Endothelial cell of umbilical vein (primary cell): ENCODE measurements around the gene CREB3L2. TPM values are rescaled to one million over a fixed set of nuclear protein-coding genes. Genes with fewer than 3 reads are reported as not detected.

Experiments used
- BruUV-seq: library from RNA; stranded (reverse); fragments of 400-500 nt; replicated peaks from 2 replicates; lab custom pipeline; 2021; lab: Mats Ljungman, UMichigan
- CTCF ChIA-PET: fragments of 300-600, 350-600 bp; sonication (Branson Sonifier 250); formaldehyde crosslinking; loops from one replicate; lab custom pipeline; 2021; ENCODE audit warnings: antibody characterized with exemption, inconsistent platforms; lab: Charles Lee
- POLR2A ChIA-PET: fragments of 300-600, 350-600 bp; sonication (Branson Sonifier 250); formaldehyde crosslinking; loops from one replicate; lab custom pipeline; 2021; ENCODE audit warnings: antibody characterized with exemption, inconsistent platforms; lab: Charles Lee
- DNase-seq: peaks from one replicate; pipeline ENCODE4 v3.0.0-alpha.2; 2011; ENCODE audit warnings: low read depth, low spot score
- FAIRE-seq: peaks from 2 replicates; lab custom pipeline; 2011; peaks lifted over from hg19 to GRCh38; lab: Jason Lieb, UNC
- H2AFZ ChIP-seq: 2 replicates; pipeline ENCODE4 v1.6.0; 2012; ENCODE audit warnings: low read depth, low read length, control low read depth, inconsistent platforms
- H3K27ac ChIP-seq: 2 replicates; pipeline ENCODE4 v1.5.1; 2011; ENCODE audit warnings: low read depth, mild to moderate bottlenecking, control low read depth, low read length, moderate library complexity; ENCODE audit not compliant: insufficient read depth
- H3K27me3 ChIP-seq, 2 experiments: 2 replicates each; pipeline versions ENCODE4 v1.6.0 to v1.6.1; 2011; ENCODE audit warnings: low read length in 2 of 2, mixed read lengths in 1 of 2; ENCODE audit not compliant: control insufficient read depth in 2 of 2, insufficient read depth in 2 of 2
- H3K36me3 ChIP-seq, 2 experiments: 2 replicates in 1 of 2; 3 replicates in 1 of 2; pipeline ENCODE4 v1.5.1; 2011; ENCODE audit warnings: low read length in 2 of 2, mild to moderate bottlenecking in 1 of 2, moderate library complexity in 1 of 2; ENCODE audit not compliant: control insufficient read depth in 2 of 2, insufficient read depth in 2 of 2; ENCODE audit errors: extremely low read depth in 1 of 2
- H3K4me1 ChIP-seq: 3 replicates; pipeline ENCODE4 v1.5.1; 2011; ENCODE audit warnings: mild to moderate bottlenecking, low read length; ENCODE audit not compliant: control insufficient read depth, insufficient read depth; ENCODE audit errors: extremely low read depth
- H3K4me2 ChIP-seq: 2 replicates; pipeline ENCODE4 v1.6.1; 2011; ENCODE audit warnings: low read length, control low read depth, mixed read lengths; ENCODE audit not compliant: insufficient read depth
- H3K4me3 ChIP-seq, 3 experiments: fragments of 200-600 bp in 1 of 3; sonication (generic), shearing (Covaris generic) in 1 of 3; replicated peaks in 1 of 3; 2 replicates each; pipeline ENCODE4 v1.5.1; 2011 to 2016; ENCODE audit warnings: control low read depth in 3 of 3, low read length in 3 of 3, mild to moderate bottlenecking in 2 of 3, inconsistent platforms in 1 of 3, low read depth in 1 of 3, moderate library complexity in 1 of 3; ENCODE audit not compliant: insufficient read depth in 1 of 3
- H3K79me2 ChIP-seq: 2 replicates; pipeline ENCODE4 v1.6.0; 2012; ENCODE audit warnings: low read length, inconsistent platforms; ENCODE audit not compliant: control insufficient read depth, insufficient read depth
- H3K9ac ChIP-seq: replicated peaks from 2 replicates; pipeline ENCODE3; 2011; ENCODE audit warnings: low read length, control low read depth; ENCODE audit not compliant: insufficient read depth; ENCODE audit errors: extremely low read depth
- H3K9me1 ChIP-seq: replicated peaks from 3 replicates; pipeline ENCODE4 v1.6.0; 2011; ENCODE audit warnings: mild to moderate bottlenecking, low read length; ENCODE audit not compliant: control insufficient read depth, insufficient read depth; ENCODE audit errors: extremely low read depth
- H3K9me3 ChIP-seq: replicated peaks from 2 replicates; pipeline ENCODE4 v1.5.1; 2012; ENCODE audit warnings: low read length, inconsistent platforms; ENCODE audit not compliant: control insufficient read depth, insufficient read depth
- H4K20me1 ChIP-seq: replicated peaks from 2 replicates; pipeline ENCODE3; 2011; ENCODE audit warnings: mild to moderate bottlenecking, low read length; ENCODE audit not compliant: control insufficient read depth, insufficient read depth; ENCODE audit errors: extremely low read depth
- EZH2 ChIP-seq: IDR thresholded peaks from 2 replicates; pipeline ENCODE4 v1.6.1; 2012; ENCODE audit warnings: borderline replicate concordance, low read depth, mild to moderate bottlenecking, moderate library complexity, low read length, inconsistent platforms; ENCODE audit not compliant: severe bottlenecking
- FOS ChIP-seq: IDR thresholded peaks from 2 replicates; pipeline ENCODE4 v1.6.1; 2011; ENCODE audit warnings: mild to moderate bottlenecking, low read length, moderate library complexity, borderline replicate concordance; ENCODE audit not compliant: insufficient read depth
- GATA2 ChIP-seq: IDR thresholded peaks from 2 replicates; pipeline ENCODE4 v1.7.0; 2011; ENCODE audit warnings: low read depth, mild to moderate bottlenecking, moderate library complexity, mixed read lengths, low read length; ENCODE audit not compliant: insufficient read length, insufficient read depth
- JUN ChIP-seq: IDR thresholded peaks from 2 replicates; pipeline ENCODE4 v1.6.1; 2011; ENCODE audit warnings: borderline replicate concordance, low read depth; ENCODE audit not compliant: insufficient read length, insufficient read depth
- MYC ChIP-seq: IDR thresholded peaks from one replicate; pipeline ENCODE4 v1.6.1; 2011; ENCODE audit warnings: mild to moderate bottlenecking, low read depth, low read length
- POLR2A ChIP-seq: IDR thresholded peaks from 2 replicates; pipeline ENCODE4 v1.6.1; 2012; ENCODE audit warnings: low read depth, mild to moderate bottlenecking, control low read depth, low read length
- POLR2AphosphoS5 ChIP-seq: IDR thresholded peaks from 2 replicates; pipeline ENCODE4 v1.6.1; 2012; ENCODE audit warnings: low read depth, mild to moderate bottlenecking, control low read depth, low read length, moderate library complexity; ENCODE audit not compliant: insufficient read depth
- dilution Hi-C: fragments of 300-500 bp; cut with MboI; formaldehyde crosslinking; loops from one replicate; pipeline ENCODE4 v1.15.0; 2019; ENCODE audit warnings: low sequenced_read_pairs; ENCODE audit not compliant: extremely low pct_ligation_motif_present
- intact Hi-C: fragments of 100-400 bp; cut with micrococcal nuclease; formaldehyde crosslinking; loops from one replicate; pipeline ENCODE4 v1.10.0; 2022
- polyA plus RNA-seq, 4 experiments: library from polyadenylated mRNA; depleted of rRNA in 3 of 4; stranded (reverse) in 3 of 4; unstranded in 1 of 4; fragments of >200 nt; gene quantifications; 2 replicates each; pipeline versions ENCODE4 v1.2.1 to v1.2.3, GENCODE V29; 2011 to 2012; ENCODE audit warnings: missing spikeins in 1 of 4
- total RNA-seq: library from RNA; stranded (reverse); gene quantifications from 2 replicates; pipeline ENCODE4 v1.2.3, GENCODE V29; 2021
- TF ChIP-seq, protein P1 (sequence below), 2 donors: IDR thresholded peaks; 1 replicate in 1 of 2; 2 replicates in 1 of 2; pipeline ENCODE4 v1.5.1; 2011; ENCODE audit warnings: low read length in 2 of 2, mild to moderate bottlenecking in 2 of 2, moderate library complexity in 2 of 2, control low read depth in 1 of 2, inconsistent platforms in 1 of 2, low read depth in 1 of 2; ENCODE audit not compliant: insufficient read depth in 1 of 2; ENCODE audit errors: extremely low read depth in 1 of 2
- TF ChIP-seq, protein P2 (sequence below): IDR thresholded peaks from 2 replicates; pipeline ENCODE4 v1.6.1; 2011; ENCODE audit not compliant: insufficient read depth, insufficient read length

CREB3L2 gene
- total and polyA plus RNA-seq, 2 donors (not counting 3 experiments of a cell fraction or from before 2014, with no cell fraction given), result 32.1 to 93.4 TPM

DNA sequence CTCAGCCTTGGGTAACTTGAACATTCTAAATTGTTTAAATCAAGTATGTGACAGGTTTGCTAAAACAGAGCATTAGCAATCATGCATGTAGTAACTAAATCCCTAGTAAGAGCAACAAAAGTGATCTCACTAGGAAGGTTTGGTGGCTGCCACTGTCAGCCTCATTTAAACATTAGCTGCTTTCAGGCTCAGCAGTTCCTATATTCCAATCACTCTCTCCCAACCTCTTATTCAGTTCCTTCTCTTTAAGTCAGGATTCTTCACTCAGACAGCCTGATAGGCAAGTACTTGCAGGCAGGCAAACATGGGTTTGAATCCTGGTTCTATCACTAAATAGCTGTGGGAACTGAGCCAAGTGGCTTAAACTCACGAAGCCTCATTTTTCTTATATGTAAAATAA, 3.6 kb downstream of the CREB3L2 start:
- no TSS peak for BruUV-seq
- ChIA-PET CTCF (interaction anchor here (1.0 to 12.1 kb wide), 7 partner anchors 11 to 95 kb away, joined by 3 to 360 read pairs (median 4); no protein-coding TSS in a partner anchor), POLR2A (no interaction called here)
- FAIRE-seq, result no peak
- dilution Hi-C loops (no loop called here), intact Hi-C loops (no loop called here)
- TF ChIP-seq POLR2A (no peak), GATA2 (no peak), EZH2 (no peak), MYC (no peak)
- TF ChIP-seq, protein P1, sequence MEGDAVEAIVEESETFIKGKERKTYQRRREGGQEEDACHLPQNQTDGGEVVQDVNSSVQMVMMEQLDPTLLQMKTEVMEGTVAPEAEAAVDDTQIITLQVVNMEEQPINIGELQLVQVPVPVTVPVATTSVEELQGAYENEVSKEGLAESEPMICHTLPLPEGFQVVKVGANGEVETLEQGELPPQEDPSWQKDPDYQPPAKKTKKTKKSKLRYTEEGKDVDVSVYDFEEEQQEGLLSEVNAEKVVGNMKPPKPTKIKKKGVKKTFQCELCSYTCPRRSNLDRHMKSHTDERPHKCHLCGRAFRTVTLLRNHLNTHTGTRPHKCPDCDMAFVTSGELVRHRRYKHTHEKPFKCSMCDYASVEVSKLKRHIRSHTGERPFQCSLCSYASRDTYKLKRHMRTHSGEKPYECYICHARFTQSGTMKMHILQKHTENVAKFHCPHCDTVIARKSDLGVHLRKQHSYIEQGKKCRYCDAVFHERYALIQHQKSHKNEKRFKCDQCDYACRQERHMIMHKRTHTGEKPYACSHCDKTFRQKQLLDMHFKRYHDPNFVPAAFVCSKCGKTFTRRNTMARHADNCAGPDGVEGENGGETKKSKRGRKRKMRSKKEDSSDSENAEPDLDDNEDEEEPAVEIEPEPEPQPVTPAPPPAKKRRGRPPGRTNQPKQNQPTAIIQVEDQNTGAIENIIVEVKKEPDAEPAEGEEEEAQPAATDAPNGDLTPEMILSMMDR (IDR thresholded peaks at IDR 0.05; ENCODE audit: extremely low read depth in 1 of 2, insufficient read depth in 1 of 2, low read depth in 1 of 2, low read length in 2 of 2), result no peak
- H3K79me2 ChIP-seq, result peaks cover 82% of the 10 kb centered on the region
- no peaks in the 10 kb centered on the region for H3K9me3 ChIP-seq
- no peaks in the 10 kb centered on the region for H4K20me1 ChIP-seq
- peak overlapping the region; percentile 17 for H3K4me2 ChIP-seq
- H3K27ac ChIP-seq, result no peak overlapping the region
- H3K9me1 ChIP-seq, result no peaks in the 10 kb centered on the region
- no peaks in the 10 kb centered on the region for H3K36me3 ChIP-seq
- peak; percentile 29 for DNase-seq
- H3K4me3 ChIP-seq, result no peak overlapping the region
- H2AFZ ChIP-seq, result no peak overlapping the region
- H3K9ac ChIP-seq, result no peak overlapping the region
- peaks cover 55% of the 10 kb centered on the region for H3K4me1 ChIP-seq
- no peaks in the 10 kb centered on the region for H3K27me3 ChIP-seq

DNA sequence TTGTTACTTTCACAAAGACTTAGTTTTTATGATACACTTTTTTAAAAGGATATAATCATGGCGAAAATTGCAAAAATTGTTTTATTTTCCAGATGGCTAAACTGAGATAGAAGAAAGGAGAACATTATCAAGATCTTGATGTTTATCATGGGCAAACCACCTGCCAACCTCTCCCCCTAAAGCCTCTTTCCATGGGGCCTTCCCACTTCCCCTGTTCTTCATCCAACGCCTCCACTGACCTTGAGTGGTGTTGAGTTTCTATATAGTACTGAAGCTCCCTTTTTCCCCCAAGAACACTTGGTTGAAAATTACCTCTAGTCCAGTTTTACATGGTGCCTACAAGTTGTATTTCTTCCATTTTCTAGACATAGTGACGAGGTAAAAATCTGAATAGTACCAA, 5.0 kb downstream of the CREB3L2 start:
- no TSS peak for BruUV-seq
- ChIA-PET POLR2A (no interaction called here), CTCF (interaction anchor here (1.0 to 1.5 kb wide), 3 partner anchors 18 to 64 kb away, joined by 3 to 4 read pairs (median 4); no protein-coding TSS in a partner anchor)
- Histone ChIP-seq H3K9me3 (no peaks in the 10 kb centered on the region), H3K4me3 (no peak overlapping the region), H3K27ac (peak overlapping the region; percentile 56), H4K20me1 (no peaks in the 10 kb centered on the region), H3K9ac (no peak overlapping the region), H3K36me3 (no peaks in the 10 kb centered on the region), H3K4me2 (peak overlapping the region; percentile 63), H3K9me1 (no peaks in the 10 kb centered on the region), H3K27me3 (no peaks in the 10 kb centered on the region), H3K4me1 (peaks cover 63% of the 10 kb centered on the region), H3K79me2 (peaks cover 84% of the 10 kb centered on the region), H2AFZ (no peak overlapping the region)
- no peak for FAIRE-seq
- dilution Hi-C loops (no loop called here), intact Hi-C loops (no loop called here)
- TF ChIP-seq JUN, result no peak
- TF ChIP-seq POLR2A, result no peak
- TF ChIP-seq, protein P1 (IDR thresholded peaks at IDR 0.05; ENCODE audit: extremely low read depth in 1 of 2, insufficient read depth in 1 of 2, low read depth in 1 of 2, low read length in 2 of 2), result no peak
- TF ChIP-seq MYC, result no peak
- no peak for TF ChIP-seq FOS
- TF ChIP-seq, protein P2, sequence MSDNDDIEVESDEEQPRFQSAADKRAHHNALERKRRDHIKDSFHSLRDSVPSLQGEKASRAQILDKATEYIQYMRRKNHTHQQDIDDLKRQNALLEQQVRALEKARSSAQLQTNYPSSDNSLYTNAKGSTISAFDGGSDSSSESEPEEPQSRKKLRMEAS, result no peak
- TF ChIP-seq GATA2, result no peak
- TF ChIP-seq POLR2AphosphoS5, result no peak
- no peak for TF ChIP-seq EZH2
- DNase-seq, result no peak
